HepG2 (cell line): Measurements from ENCODE around the gene SRRM2. TPM values are rescaled to one million over a fixed set of nuclear protein-coding genes. Genes with fewer than 3 reads are reported as not detected.

ENCODE experiments used
- AHR ChIP-seq: IDR thresholded peaks from 2 replicates; pipeline ENCODE4 v1.6.1; 2018; ENCODE audit warnings: missing genetic modification reagents, missing compliant biosample characterization
- CCDC6 ChIP-seq: sonication (generic); formaldehyde crosslinking; IDR thresholded peaks from 2 replicates; pipeline ENCODE4 v1.8.1; 2022; ENCODE audit warnings: mild to moderate bottlenecking, missing genetic modification reagents, moderate library complexity
- HES4 ChIP-seq: sonication (generic); formaldehyde crosslinking; IDR thresholded peaks from 2 replicates; pipeline ENCODE4 v1.9.0; 2021; ENCODE audit warnings: mild to moderate bottlenecking, missing genetic modification reagents, borderline replicate concordance
- ZNF264 ChIP-seq: sonication (generic); formaldehyde crosslinking; IDR thresholded peaks from 2 replicates; pipeline ENCODE4 v1.4.0; 2020; ENCODE audit warnings: missing genetic modification reagents
- ZNF329 ChIP-seq: sonication (generic); formaldehyde crosslinking; IDR thresholded peaks from 2 replicates; pipeline ENCODE4 v1.9.0; 2021; ENCODE audit warnings: low read depth, mild to moderate bottlenecking, missing genetic modification reagents
- ZNF33B ChIP-seq: sonication (generic); formaldehyde crosslinking; IDR thresholded peaks from 2 replicates; pipeline ENCODE4 v1.5.1; 2020; ENCODE audit warnings: mild to moderate bottlenecking, missing genetic modification reagents
- ZNF790 ChIP-seq: sonication (generic); formaldehyde crosslinking; IDR thresholded peaks from 2 replicates; pipeline ENCODE4 v1.8.0; 2022; ENCODE audit warnings: missing genetic modification reagents, mild to moderate bottlenecking, borderline replicate concordance
- ZSCAN12 ChIP-seq: sonication (generic); formaldehyde crosslinking; IDR thresholded peaks from 2 replicates; pipeline ENCODE4 v1.9.0; 2021; ENCODE audit warnings: mild to moderate bottlenecking, missing genetic modification reagents
- polyA plus RNA-seq, 8 experiments: library from polyadenylated mRNA; depleted of rRNA in 3 of 8; stranded (reverse) in 7 of 8; unstranded in 1 of 8; fragments of >200 nt; fragmentation: Illumina TruSeq in 4 of 8; extraction: Trizol in 4 of 8; gene quantifications; 2 replicates each; pipeline versions ENCODE4 v1.2.1 to v1.2.3, GENCODE V29; 2011 to 2016; ENCODE audit warnings: low read depth in 4 of 8, missing spikeins in 1 of 8, mixed read lengths in 1 of 8; ENCODE audit not compliant: insufficient read depth in 1 of 8
- total RNA-seq, 5 experiments: library from RNA; depleted of rRNA; stranded (reverse); fragments of >200 nt; fragmentation: Illumina TruSeq; extraction: Trizol; gene quantifications; 2 replicates each; pipeline ENCODE4 v1.2.3, GENCODE V29; 2016; ENCODE audit warnings: low read depth in 1 of 5
- TF ChIP-seq, protein P1 (sequence below): sonication (generic); formaldehyde crosslinking; IDR thresholded peaks from 2 replicates; pipeline ENCODE4 v1.4.0; 2020; ENCODE audit warnings: low read depth, mild to moderate bottlenecking, missing genetic modification reagents
- TF ChIP-seq, protein P2 (sequence below): IDR thresholded peaks from 2 replicates; pipeline ENCODE4 v1.6.1; 2016; ENCODE audit warnings: control low read depth
- TF ChIP-seq, protein P3 (sequence below): IDR thresholded peaks from 2 replicates; pipeline ENCODE4 v1.6.1; 2016; ENCODE audit warnings: low read depth
- TF ChIP-seq, protein P4 (sequence below): sonication (generic); formaldehyde crosslinking; IDR thresholded peaks from 2 replicates; pipeline ENCODE4 v1.4.0; 2020; ENCODE audit warnings: mild to moderate bottlenecking, missing genetic modification reagents
- TF ChIP-seq, protein P5 (sequence below): sonication (generic); formaldehyde crosslinking; IDR thresholded peaks from 2 replicates; pipeline ENCODE4 v1.4.0; 2020; ENCODE audit warnings: missing genetic modification reagents
- TF ChIP-seq, protein P6 (sequence below): fragments of 450-650 bp; IDR thresholded peaks from 2 replicates; pipeline ENCODE4 v1.6.1; 2017

Gene SRRM2
- total and polyA plus RNA-seq, 2 of the 13 experiments (the other 11 are each of a cell fraction or from before 2014, with no cell fraction given), result 50.4 to 112 TPM

DNA sequence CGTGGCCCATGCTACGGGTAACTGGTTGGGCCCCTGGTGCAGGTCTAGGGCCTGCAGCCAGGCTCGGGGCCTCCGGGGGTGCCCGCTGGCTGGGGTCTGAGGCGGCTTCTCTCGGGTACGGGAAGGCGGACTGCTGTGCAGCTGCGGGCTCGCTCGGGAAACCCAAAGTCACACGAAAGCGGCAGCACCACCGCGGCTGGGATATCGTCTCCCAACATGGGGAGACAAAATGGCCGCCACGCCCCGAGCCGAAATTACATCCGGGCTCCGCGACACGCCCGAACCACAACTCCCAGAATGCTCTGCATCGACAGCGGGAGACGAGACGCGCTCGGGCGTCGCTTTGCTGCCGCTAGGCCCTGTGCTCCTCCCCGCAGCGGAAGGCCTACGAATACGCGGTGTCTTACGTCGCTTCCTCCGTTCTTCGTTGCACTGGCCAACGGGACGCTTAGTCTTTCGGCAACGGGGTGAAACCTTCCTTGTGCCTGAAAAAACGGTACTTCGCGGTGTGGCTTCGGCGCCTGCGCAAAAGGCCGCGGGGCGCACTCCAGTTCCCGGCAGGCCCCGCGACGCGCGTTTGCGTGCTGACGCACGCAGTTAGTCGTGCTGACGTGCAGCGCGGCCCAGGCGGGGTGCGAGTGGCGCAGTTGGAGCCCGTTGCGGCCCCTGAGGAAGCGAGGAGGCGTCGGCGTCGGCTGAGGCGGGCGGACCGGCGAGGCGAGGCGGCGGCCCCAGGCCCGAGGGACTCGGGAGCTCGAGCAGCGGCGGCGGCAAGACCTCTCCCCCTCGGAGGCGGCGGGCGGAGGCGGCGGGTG, at the start of gene SRRM2 (continued):
- TF ChIP-seq, protein P1, sequence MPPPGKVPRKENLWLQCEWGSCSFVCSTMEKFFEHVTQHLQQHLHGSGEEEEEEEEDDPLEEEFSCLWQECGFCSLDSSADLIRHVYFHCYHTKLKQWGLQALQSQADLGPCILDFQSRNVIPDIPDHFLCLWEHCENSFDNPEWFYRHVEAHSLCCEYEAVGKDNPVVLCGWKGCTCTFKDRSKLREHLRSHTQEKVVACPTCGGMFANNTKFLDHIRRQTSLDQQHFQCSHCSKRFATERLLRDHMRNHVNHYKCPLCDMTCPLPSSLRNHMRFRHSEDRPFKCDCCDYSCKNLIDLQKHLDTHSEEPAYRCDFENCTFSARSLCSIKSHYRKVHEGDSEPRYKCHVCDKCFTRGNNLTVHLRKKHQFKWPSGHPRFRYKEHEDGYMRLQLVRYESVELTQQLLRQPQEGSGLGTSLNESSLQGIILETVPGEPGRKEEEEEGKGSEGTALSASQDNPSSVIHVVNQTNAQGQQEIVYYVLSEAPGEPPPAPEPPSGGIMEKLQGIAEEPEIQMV, result no peak
- TF ChIP-seq HES4 (CRISPR knock-in tag), result peak; percentile 0; the same call in 1 of the 2 replicates
- TF ChIP-seq, protein P2, sequence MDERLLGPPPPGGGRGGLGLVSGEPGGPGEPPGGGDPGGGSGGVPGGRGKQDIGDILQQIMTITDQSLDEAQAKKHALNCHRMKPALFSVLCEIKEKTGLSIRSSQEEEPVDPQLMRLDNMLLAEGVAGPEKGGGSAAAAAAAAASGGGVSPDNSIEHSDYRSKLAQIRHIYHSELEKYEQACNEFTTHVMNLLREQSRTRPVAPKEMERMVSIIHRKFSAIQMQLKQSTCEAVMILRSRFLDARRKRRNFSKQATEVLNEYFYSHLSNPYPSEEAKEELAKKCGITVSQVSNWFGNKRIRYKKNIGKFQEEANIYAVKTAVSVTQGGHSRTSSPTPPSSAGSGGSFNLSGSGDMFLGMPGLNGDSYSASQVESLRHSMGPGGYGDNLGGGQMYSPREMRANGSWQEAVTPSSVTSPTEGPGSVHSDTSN (CRISPR knock-in tag), result no peak
- TF ChIP-seq ZSCAN12 (CRISPR knock-in tag), result 0 out of 2 replicates have a peak, but pooled peaks have one; percentile 13
- TF ChIP-seq AHR (CRISPR knock-in tag), result peak; percentile 69
- no peak; the same call in 1 of the 2 replicates for TF ChIP-seq ZNF790 (CRISPR knock-in tag)
- TF ChIP-seq, protein P3, sequence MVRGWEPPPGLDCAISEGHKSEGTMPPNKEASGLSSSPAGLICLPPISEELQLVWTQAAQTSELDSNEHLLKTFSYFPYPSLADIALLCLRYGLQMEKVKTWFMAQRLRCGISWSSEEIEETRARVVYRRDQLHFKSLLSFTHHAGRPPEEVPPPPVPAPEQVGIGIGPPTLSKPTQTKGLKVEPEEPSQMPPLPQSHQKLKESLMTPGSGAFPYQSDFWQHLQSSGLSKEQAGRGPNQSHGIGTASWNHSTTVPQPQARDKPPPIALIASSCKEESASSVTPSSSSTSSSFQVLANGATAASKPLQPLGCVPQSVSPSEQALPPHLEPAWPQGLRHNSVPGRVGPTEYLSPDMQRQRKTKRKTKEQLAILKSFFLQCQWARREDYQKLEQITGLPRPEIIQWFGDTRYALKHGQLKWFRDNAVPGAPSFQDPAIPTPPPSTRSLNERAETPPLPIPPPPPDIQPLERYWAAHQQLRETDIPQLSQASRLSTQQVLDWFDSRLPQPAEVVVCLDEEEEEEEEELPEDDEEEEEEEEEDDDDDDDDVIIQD (CRISPR knock-in tag), result no peak
- 0 out of 2 replicates have a peak, but pooled peaks have one; percentile 56 for TF ChIP-seq ZNF33B (CRISPR knock-in tag)
- TF ChIP-seq, protein P4, sequence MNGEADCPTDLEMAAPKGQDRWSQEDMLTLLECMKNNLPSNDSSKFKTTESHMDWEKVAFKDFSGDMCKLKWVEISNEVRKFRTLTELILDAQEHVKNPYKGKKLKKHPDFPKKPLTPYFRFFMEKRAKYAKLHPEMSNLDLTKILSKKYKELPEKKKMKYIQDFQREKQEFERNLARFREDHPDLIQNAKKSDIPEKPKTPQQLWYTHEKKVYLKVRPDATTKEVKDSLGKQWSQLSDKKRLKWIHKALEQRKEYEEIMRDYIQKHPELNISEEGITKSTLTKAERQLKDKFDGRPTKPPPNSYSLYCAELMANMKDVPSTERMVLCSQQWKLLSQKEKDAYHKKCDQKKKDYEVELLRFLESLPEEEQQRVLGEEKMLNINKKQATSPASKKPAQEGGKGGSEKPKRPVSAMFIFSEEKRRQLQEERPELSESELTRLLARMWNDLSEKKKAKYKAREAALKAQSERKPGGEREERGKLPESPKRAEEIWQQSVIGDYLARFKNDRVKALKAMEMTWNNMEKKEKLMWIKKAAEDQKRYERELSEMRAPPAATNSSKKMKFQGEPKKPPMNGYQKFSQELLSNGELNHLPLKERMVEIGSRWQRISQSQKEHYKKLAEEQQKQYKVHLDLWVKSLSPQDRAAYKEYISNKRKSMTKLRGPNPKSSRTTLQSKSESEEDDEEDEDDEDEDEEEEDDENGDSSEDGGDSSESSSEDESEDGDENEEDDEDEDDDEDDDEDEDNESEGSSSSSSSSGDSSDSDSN (CRISPR knock-in tag), result peak; percentile 79; the same call in 1 of the 2 replicates
- TF ChIP-seq, protein P5, sequence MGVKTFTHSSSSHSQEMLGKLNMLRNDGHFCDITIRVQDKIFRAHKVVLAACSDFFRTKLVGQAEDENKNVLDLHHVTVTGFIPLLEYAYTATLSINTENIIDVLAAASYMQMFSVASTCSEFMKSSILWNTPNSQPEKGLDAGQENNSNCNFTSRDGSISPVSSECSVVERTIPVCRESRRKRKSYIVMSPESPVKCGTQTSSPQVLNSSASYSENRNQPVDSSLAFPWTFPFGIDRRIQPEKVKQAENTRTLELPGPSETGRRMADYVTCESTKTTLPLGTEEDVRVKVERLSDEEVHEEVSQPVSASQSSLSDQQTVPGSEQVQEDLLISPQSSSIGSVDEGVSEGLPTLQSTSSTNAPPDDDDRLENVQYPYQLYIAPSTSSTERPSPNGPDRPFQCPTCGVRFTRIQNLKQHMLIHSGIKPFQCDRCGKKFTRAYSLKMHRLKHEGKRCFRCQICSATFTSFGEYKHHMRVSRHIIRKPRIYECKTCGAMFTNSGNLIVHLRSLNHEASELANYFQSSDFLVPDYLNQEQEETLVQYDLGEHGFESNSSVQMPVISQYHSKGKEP (CRISPR knock-in tag), result no peak
- TF ChIP-seq ZNF329 (CRISPR knock-in tag), result peak; percentile 69; the same call in 1 of the 2 replicates
- peak; percentile 79 for TF ChIP-seq ZNF264 (CRISPR knock-in tag)
- TF ChIP-seq, protein P6, sequence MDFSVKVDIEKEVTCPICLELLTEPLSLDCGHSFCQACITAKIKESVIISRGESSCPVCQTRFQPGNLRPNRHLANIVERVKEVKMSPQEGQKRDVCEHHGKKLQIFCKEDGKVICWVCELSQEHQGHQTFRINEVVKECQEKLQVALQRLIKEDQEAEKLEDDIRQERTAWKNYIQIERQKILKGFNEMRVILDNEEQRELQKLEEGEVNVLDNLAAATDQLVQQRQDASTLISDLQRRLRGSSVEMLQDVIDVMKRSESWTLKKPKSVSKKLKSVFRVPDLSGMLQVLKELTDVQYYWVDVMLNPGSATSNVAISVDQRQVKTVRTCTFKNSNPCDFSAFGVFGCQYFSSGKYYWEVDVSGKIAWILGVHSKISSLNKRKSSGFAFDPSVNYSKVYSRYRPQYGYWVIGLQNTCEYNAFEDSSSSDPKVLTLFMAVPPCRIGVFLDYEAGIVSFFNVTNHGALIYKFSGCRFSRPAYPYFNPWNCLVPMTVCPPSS, result no peak
- peak; percentile 50; the same call in 1 of the 2 replicates for TF ChIP-seq CCDC6 (CRISPR knock-in tag)
